H1 (cell line): Measurements from ENCODE around the gene MINDY1. TPM values are rescaled to one million over a fixed set of nuclear protein-coding genes. Genes with fewer than 3 reads are reported as not detected.

Experiments used
- CTCF ChIA-PET: fragments of 300-600 bp; sonication (Branson Sonifier 250); formaldehyde crosslinking; loops from one replicate; lab custom pipeline; 2021; ENCODE audit not compliant: partially characterized antibody; lab: Charles Lee
- POLR2A ChIA-PET: fragments of 300-600 bp; sonication (Branson Sonifier 250); formaldehyde crosslinking; loops from one replicate; lab custom pipeline; 2021; ENCODE audit warnings: inconsistent platforms; ENCODE audit not compliant: partially characterized antibody; lab: Charles Lee
- DNase-seq, 2 experiments: peaks; one replicate each; pipeline versions ENCODE4 v3.0.0 to v3.0.0-alpha.2; 2010 to 2022; ENCODE audit warnings: low spot score in 2 of 2, low read depth in 1 of 2, mixed read lengths in 1 of 2
- FAIRE-seq: peaks from 2 replicates; lab custom pipeline; 2011; peaks lifted over from hg19 to GRCh38; lab: Jason Lieb, UNC
- H2AFZ ChIP-seq: 2 replicates; pipeline ENCODE4 v1.8.1; 2012; ENCODE audit warnings: low read length, inconsistent platforms
- H2AK5ac ChIP-seq: 2 replicates; pipeline ENCODE4 v1.6.1; 2013; ENCODE audit warnings: low read depth, low read length
- H2BK120ac ChIP-seq: replicated peaks from 2 replicates; pipeline ENCODE3; 2013; ENCODE audit warnings: low read depth, low read length, inconsistent platforms
- H2BK12ac ChIP-seq: 2 replicates; pipeline ENCODE4 v1.6.1; 2013; ENCODE audit warnings: low read depth, low read length
- H2BK15ac ChIP-seq: 2 replicates; pipeline ENCODE4 v1.6.1; 2013; ENCODE audit warnings: low read length
- H2BK20ac ChIP-seq: 2 replicates; pipeline ENCODE4 v1.6.1; 2013; ENCODE audit warnings: low read length
- H2BK5ac ChIP-seq: 2 replicates; pipeline ENCODE4 v1.6.1; 2013; ENCODE audit warnings: low read depth, low read length
- H3K14ac ChIP-seq: 2 replicates; pipeline ENCODE4 v1.6.1; 2013; ENCODE audit warnings: inconsistent platforms; ENCODE audit not compliant: insufficient read length
- H3K18ac ChIP-seq: 2 replicates; pipeline ENCODE4 v1.6.1; 2013; ENCODE audit warnings: low read length; ENCODE audit errors: extremely low read depth
- H3K23ac ChIP-seq: 2 replicates; pipeline ENCODE4 v1.6.1; 2013; ENCODE audit warnings: inconsistent platforms; ENCODE audit not compliant: insufficient read length
- H3K23me2 ChIP-seq: 2 replicates; pipeline ENCODE4 v1.6.1; 2013; ENCODE audit warnings: low read depth, low read length
- H3K27ac ChIP-seq: 2 replicates; pipeline ENCODE4 v1.6.1; 2011; ENCODE audit warnings: low read depth, low read length, inconsistent platforms
- H3K27me3 ChIP-seq, 4 experiments: replicated peaks in 1 of 4; 1 replicate in 1 of 4; 2 replicates in 3 of 4; pipeline versions ENCODE4 v1.6.1 to v1.8.1; 2011 to 2013; ENCODE audit warnings: low read length in 3 of 4, mild to moderate bottlenecking in 3 of 4, inconsistent platforms in 2 of 4, mixed read lengths in 2 of 4, moderate library complexity in 1 of 4; ENCODE audit not compliant: control insufficient read depth in 3 of 4, insufficient read depth in 3 of 4; ENCODE audit errors: extremely low read depth in 1 of 4
- H3K36me3 ChIP-seq, 4 experiments: 2 replicates each; pipeline versions ENCODE4 v1.6.1 to v1.8.1; 2011 to 2013; ENCODE audit warnings: mild to moderate bottlenecking in 4 of 4, low read length in 3 of 4, moderate library complexity in 2 of 4, control low read depth in 1 of 4, inconsistent platforms in 1 of 4; ENCODE audit not compliant: insufficient read depth in 4 of 4, control insufficient read depth in 2 of 4
- H3K4ac ChIP-seq: replicated peaks from 2 replicates; pipeline ENCODE3; 2013; ENCODE audit warnings: low read length, low read depth, mixed read lengths, inconsistent platforms; ENCODE audit not compliant: insufficient read length
- H3K4me1 ChIP-seq, 4 experiments: replicated peaks in 1 of 4; 1 replicate in 1 of 4; 2 replicates in 3 of 4; pipeline versions ENCODE4 v1.6.1 to v1.8.1; 2011 to 2013; ENCODE audit warnings: low read length in 3 of 4, inconsistent platforms in 2 of 4, mixed read lengths in 1 of 4; ENCODE audit not compliant: insufficient read depth in 4 of 4, control insufficient read depth in 3 of 4
- H3K4me2 ChIP-seq, 2 experiments: 2 replicates each; pipeline versions ENCODE4 v1.6.1 to v1.8.1; 2011 to 2013; ENCODE audit warnings: low read depth in 2 of 2, low read length in 2 of 2, control low read depth in 1 of 2, inconsistent platforms in 1 of 2, mild to moderate bottlenecking in 1 of 2; ENCODE audit not compliant: insufficient read depth in 1 of 2
- H3K4me3 ChIP-seq, 4 experiments: fragments of 200-600, 300-600 bp in 1 of 4; sonication (generic), shearing (Covaris generic), sonication (Bioruptor Twin) in 1 of 4; 2 replicates each; pipeline versions ENCODE4 v1.5.1 to v1.8.1; 2011 to 2016; ENCODE audit warnings: low read length in 4 of 4, low read depth in 3 of 4, control low read depth in 2 of 4, inconsistent platforms in 2 of 4, mild to moderate bottlenecking in 2 of 4, mixed read lengths in 1 of 4, moderate library complexity in 1 of 4; ENCODE audit not compliant: insufficient read depth in 2 of 4; ENCODE audit errors: extremely low read depth in 1 of 4
- H3K56ac ChIP-seq: replicated peaks from 2 replicates; pipeline ENCODE3; 2013; ENCODE audit warnings: low read depth, mild to moderate bottlenecking, mixed read lengths, low read length, inconsistent platforms; ENCODE audit not compliant: insufficient read length
- H3K79me1 ChIP-seq: 2 replicates; pipeline ENCODE4 v1.6.1; 2013; ENCODE audit warnings: low read depth, low read length, control low read depth
- H3K79me2 ChIP-seq, 2 experiments: 2 replicates each; pipeline versions ENCODE4 v1.6.1 to v1.8.1; 2012 to 2013; ENCODE audit warnings: low read length in 2 of 2, mild to moderate bottlenecking in 2 of 2, inconsistent platforms in 1 of 2; ENCODE audit not compliant: insufficient read depth in 2 of 2, control insufficient read depth in 1 of 2
- H3K9ac ChIP-seq, 4 experiments: replicated peaks in 1 of 4; 1 replicate in 1 of 4; 2 replicates in 3 of 4; pipeline versions ENCODE4 v1.6.1 to v1.8.1; 2011 to 2013; ENCODE audit warnings: low read depth in 3 of 4, low read length in 3 of 4, control low read depth in 2 of 4, mild to moderate bottlenecking in 2 of 4, moderate library complexity in 2 of 4, inconsistent platforms in 1 of 4; ENCODE audit errors: extremely low read depth in 1 of 4
- H3K9me3 ChIP-seq, 2 experiments: 2 replicates each; pipeline versions ENCODE4 v1.6.1 to v1.8.1; 2012 to 2013; ENCODE audit warnings: mild to moderate bottlenecking in 2 of 2, moderate library complexity in 2 of 2, control low read depth in 1 of 2, inconsistent platforms in 1 of 2, low read depth in 1 of 2, low read length in 1 of 2, mixed read lengths in 1 of 2; ENCODE audit not compliant: insufficient read depth in 2 of 2
- H4K20me1 ChIP-seq, 2 experiments: replicated peaks in 1 of 2; 2 replicates each; pipeline versions ENCODE3 to v1.8.1; 2011 to 2013; ENCODE audit warnings: inconsistent platforms in 2 of 2, low read length in 2 of 2, mild to moderate bottlenecking in 1 of 2; ENCODE audit not compliant: insufficient read depth in 2 of 2, control insufficient read depth in 1 of 2
- H4K5ac ChIP-seq: 2 replicates; pipeline ENCODE4 v1.6.1; 2013; ENCODE audit warnings: low read length, low read depth, mixed read lengths, inconsistent platforms; ENCODE audit not compliant: insufficient read length
- H4K8ac ChIP-seq: 2 replicates; pipeline ENCODE4 v1.8.0; 2013; ENCODE audit warnings: mild to moderate bottlenecking, moderate library complexity, low read length, inconsistent platforms; ENCODE audit not compliant: insufficient read depth; ENCODE audit errors: extremely low read depth
- H4K91ac ChIP-seq: replicated peaks from 2 replicates; pipeline ENCODE3; 2013; ENCODE audit warnings: low read length, mixed read lengths, inconsistent platforms; ENCODE audit not compliant: insufficient read length
- ATF2 ChIP-seq: IDR thresholded peaks from 2 replicates; pipeline ENCODE4 v1.6.1; 2012; ENCODE audit warnings: low read length, inconsistent platforms
- BCL11A ChIP-seq, 2 experiments: IDR thresholded peaks; one replicate each; pipeline ENCODE4 v1.6.1; 2011; ENCODE audit warnings: low read depth in 2 of 2, low read length in 2 of 2, mild to moderate bottlenecking in 2 of 2
- CTBP2 ChIP-seq: IDR thresholded peaks from 2 replicates; pipeline ENCODE4 v1.7.0; 2011; ENCODE audit warnings: borderline replicate concordance, mild to moderate bottlenecking, moderate library complexity, mixed read lengths, low read length; ENCODE audit not compliant: insufficient read depth, insufficient read length
- HDAC2 ChIP-seq, 2 experiments: fragments of 300-600 bp in 1 of 2; sonication (generic) in 1 of 2; IDR thresholded peaks; 2 replicates each; pipeline ENCODE4 v1.6.1; 2011 to 2012; ENCODE audit warnings: low read depth in 2 of 2, low read length in 2 of 2, mild to moderate bottlenecking in 2 of 2, moderate library complexity in 2 of 2, borderline replicate concordance in 1 of 2, inconsistent platforms in 1 of 2
- HDAC6 ChIP-seq: IDR thresholded peaks from one replicate; pipeline ENCODE4 v1.7.1; 2012; ENCODE audit warnings: low read depth, mild to moderate bottlenecking, inconsistent platforms, low read length, moderate library complexity
- SP4 ChIP-seq: IDR thresholded peaks from 2 replicates; pipeline ENCODE4 v1.6.1; 2012; ENCODE audit warnings: low read length, inconsistent platforms
- SRF ChIP-seq: IDR thresholded peaks from 2 replicates; pipeline ENCODE4 v1.6.1; 2011; ENCODE audit warnings: mild to moderate bottlenecking, low read depth, low read length, moderate library complexity
- TBP ChIP-seq: IDR thresholded peaks from 2 replicates; pipeline ENCODE4 v1.6.1; 2011; ENCODE audit warnings: low read depth, low read length, improper control_type of control experiment
- polyA plus RNA-seq, 7 experiments: library from polyadenylated mRNA; depleted of rRNA in 3 of 7; stranded (reverse) in 5 of 7; unstranded in 2 of 7; fragments of >200 nt in 5 of 7; fragments of 200-250 nt in 2 of 7; gene quantifications; 1 replicate in 5 of 7; 2 replicates in 1 of 7; 4 replicates in 1 of 7; pipeline versions ENCODE4 v1.2.1 to v1.2.3, GENCODE V29; 2011 to 2013; ENCODE audit warnings: missing spikeins in 2 of 7, mixed read lengths in 2 of 7
- total RNA-seq: library from RNA; stranded (reverse); fragmentation: NEBNext Ultra II Directional; extraction: Animal tissue kit (Norgen Biotek cat#: 25700); gene quantifications from 2 replicates; pipeline ENCODE4 v1.2.1, GENCODE V29; 2021
- TF ChIP-seq, protein P1 (sequence below), 3 experiments: IDR thresholded peaks; 1 replicate in 2 of 3; 2 replicates in 1 of 3; pipeline versions ENCODE4 v1.5.1 to v1.6.1; 2011; ENCODE audit warnings: low read length in 3 of 3, mild to moderate bottlenecking in 3 of 3, inconsistent platforms in 2 of 3, low read depth in 1 of 3, moderate library complexity in 1 of 3; ENCODE audit not compliant: insufficient read depth in 1 of 3; ENCODE audit errors: control extremely low read depth in 1 of 3
- TF ChIP-seq, protein P2 (sequence below): IDR thresholded peaks from 2 replicates; pipeline ENCODE4 v1.6.1; 2012; ENCODE audit warnings: inconsistent platforms

Gene MINDY1
- total and polyA plus RNA-seq, 2 of the 8 experiments (the other 6 are each of a cell fraction or from before 2014, with no cell fraction given) = 10.3 to 11.4 TPM

GRCh38 chr1:151026460-151026859 is 19.8 kb upstream of the MINDY1 start:
- Histone ChIP-seq H3K56ac (no peak overlapping the region), H2AK5ac (no peak overlapping the region), H2BK5ac (no peak overlapping the region), H4K5ac (no peak overlapping the region), H2BK120ac (no peak overlapping the region), H2BK20ac (no peak overlapping the region), H3K4me1 (no peaks in the 10 kb centered on the region), H2BK15ac (no peak overlapping the region), H3K4ac (no peak overlapping the region), H3K79me1 (no peaks in the 10 kb centered on the region), H3K4me3 (no peak overlapping the region), H3K23ac (no peak overlapping the region), H3K18ac (no peak overlapping the region), H3K36me3 (peaks cover 2 to 22% (median 15%) of the 10 kb centered on the region in 4 experiments; a peak in 7 of 8 replicates), H4K8ac (no peak overlapping the region), H4K91ac (no peak overlapping the region), H3K27me3 (no peaks in the 10 kb centered on the region), H3K79me2 (no peaks in the 10 kb centered on the region), H3K27ac (no peak overlapping the region), H3K4me2 (no peak overlapping the region), H3K14ac (no peak overlapping the region), H2AFZ (no peak overlapping the region), H3K23me2 (no peaks in the 10 kb centered on the region), H3K9me3 (no peaks in the 10 kb centered on the region), H3K9ac (no peak overlapping the region), H2BK12ac (no peak overlapping the region), H4K20me1 (no peaks in the 10 kb centered on the region)
- ChIA-PET CTCF (interaction anchor here (0.6 to 3.1 kb wide), 9 partner anchors 11 to 275 kb away, joined by 3 to 29 read pairs (median 7); partner anchors contain the start of genes BNIPL, C1orf56, CDC42SE1 and MLLT11), POLR2A (interaction anchor here (1.0 to 1.3 kb wide), 3 partner anchors 23 to 447 kb away, joined by 3 read pairs; partner anchors contain the start of genes MCL1 and VPS72)
- no peak for DNase-seq
- no peak for FAIRE-seq
- TF ChIP-seq SP4 (no peak), CTBP2 (no peak), HDAC2 (IDR thresholded peaks at IDR 0.05; ENCODE audit: borderline replicate concordance in 1 of 2, low read depth in 2 of 2, low read length in 2 of 2) (no peak), SRF (no peak), BCL11A (IDR thresholded peaks at IDR 0.05; ENCODE audit: low read depth in 2 of 2, low read length in 2 of 2) (no peak), HDAC6 (no peak), ATF2 (no peak), TBP (no peak)
- TF ChIP-seq, protein P1, sequence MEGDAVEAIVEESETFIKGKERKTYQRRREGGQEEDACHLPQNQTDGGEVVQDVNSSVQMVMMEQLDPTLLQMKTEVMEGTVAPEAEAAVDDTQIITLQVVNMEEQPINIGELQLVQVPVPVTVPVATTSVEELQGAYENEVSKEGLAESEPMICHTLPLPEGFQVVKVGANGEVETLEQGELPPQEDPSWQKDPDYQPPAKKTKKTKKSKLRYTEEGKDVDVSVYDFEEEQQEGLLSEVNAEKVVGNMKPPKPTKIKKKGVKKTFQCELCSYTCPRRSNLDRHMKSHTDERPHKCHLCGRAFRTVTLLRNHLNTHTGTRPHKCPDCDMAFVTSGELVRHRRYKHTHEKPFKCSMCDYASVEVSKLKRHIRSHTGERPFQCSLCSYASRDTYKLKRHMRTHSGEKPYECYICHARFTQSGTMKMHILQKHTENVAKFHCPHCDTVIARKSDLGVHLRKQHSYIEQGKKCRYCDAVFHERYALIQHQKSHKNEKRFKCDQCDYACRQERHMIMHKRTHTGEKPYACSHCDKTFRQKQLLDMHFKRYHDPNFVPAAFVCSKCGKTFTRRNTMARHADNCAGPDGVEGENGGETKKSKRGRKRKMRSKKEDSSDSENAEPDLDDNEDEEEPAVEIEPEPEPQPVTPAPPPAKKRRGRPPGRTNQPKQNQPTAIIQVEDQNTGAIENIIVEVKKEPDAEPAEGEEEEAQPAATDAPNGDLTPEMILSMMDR (IDR thresholded peaks at IDR 0.05; ENCODE audit: control extremely low read depth in 1 of 3, insufficient read depth in 1 of 3, low read depth in 1 of 3, low read length in 3 of 3) = no peak
- TF ChIP-seq, protein P2, sequence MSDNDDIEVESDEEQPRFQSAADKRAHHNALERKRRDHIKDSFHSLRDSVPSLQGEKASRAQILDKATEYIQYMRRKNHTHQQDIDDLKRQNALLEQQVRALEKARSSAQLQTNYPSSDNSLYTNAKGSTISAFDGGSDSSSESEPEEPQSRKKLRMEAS = no peak
